GM18499 (cell line): ENCODE results near the gene GTPBP4.
"Not testable (repeated sequence)": the region's sequence is repeated elsewhere in the genome, so short reads cannot be mapped to it uniquely, and the experiment has no call there.

Source experiments
- ATAC-seq: cut with Tn5 transposase; IDR thresholded peaks from one replicate; pipeline ENCODE4 v1.9.1; 2021; ENCODE audit warnings: moderate number of reproducible peaks; ENCODE audit not compliant: insufficient read depth, unreplicated experiment

Gene GTPBP4

GRCh38 chr10:1050145-1050544 is 61.9 kb downstream of the GTPBP4 start:
- no peak for ATAC-seq

- no peak for ATAC-seq
Observed at GRCh38 chr10:1050554-1050953, 62.3 kb downstream of the GTPBP4 start.

- no peak for ATAC-seq
Observed at GRCh38 chr10:1054684-1055083, 66.5 kb downstream of the GTPBP4 start.

GRCh38 chr10:1056326-1057105 is 68.3 kb downstream of the GTPBP4 start, which contains the start of gene WDR37:
WDR37 (plus strand) TSS chr10:1056385; CDS start chr10:1072156, 15,771 bp downstream.
- no peak for ATAC-seq

- ATAC-seq: no peak
Observed at GRCh38 chr10:1057106-1057657, 68.9 kb downstream of the GTPBP4 start.

GRCh38 chr10:1058017-1058416 is 69.8 kb downstream of the GTPBP4 start:
- no peak for ATAC-seq

GRCh38 chr10:1059902-1060301 is 71.7 kb downstream of the GTPBP4 start:
- no peak for ATAC-seq

- ATAC-seq: no peak
Observed at GRCh38 chr10:1061930-1062774, 73.9 kb downstream of the GTPBP4 start.

GRCh38 chr10:1063232-1063865 is 75.1 kb downstream of the GTPBP4 start:
- no peak for ATAC-seq

GRCh38 chr10:1064964-1065247 is 76.7 kb downstream of the GTPBP4 start:
- no peak for ATAC-seq

- not testable (repeated sequence) for ATAC-seq
Observed at GRCh38 chr10:1066734-1067133, 78.5 kb downstream of the GTPBP4 start.

GRCh38 chr10:1068380-1069361 is 80.4 kb downstream of the GTPBP4 start:
- no peak for ATAC-seq
